HEK293 (cell line): Measurements from ENCODE around the gene RPS19BP1.

ENCODE experiments used
- KLF16 ChIP-seq: fragments of 450-650 bp; formaldehyde crosslinking; IDR thresholded peaks from 2 replicates; pipeline ENCODE4 v1.5.1; 2017; ENCODE audit warnings: missing biosample characterization, missing genetic modification characterization
- YY1 ChIP-seq: fragments of 450-650 bp; formaldehyde crosslinking; IDR thresholded peaks from 2 replicates; pipeline ENCODE4 v1.5.1; 2018; ENCODE audit warnings: missing biosample characterization, missing genetic modification characterization
- ZNF121 ChIP-seq: fragments of 450-650 bp; formaldehyde crosslinking; IDR thresholded peaks from 2 replicates; pipeline ENCODE4 v1.5.1; 2016; ENCODE audit warnings: missing biosample characterization, missing genetic modification characterization
- ZNF335 ChIP-seq: fragments of 450-650 bp; formaldehyde crosslinking; conservative IDR thresholded peaks from 2 replicates; pipeline ENCODE4 v1.5.1; 2016; ENCODE audit warnings: missing biosample characterization, missing genetic modification characterization
- ZNF37A ChIP-seq: fragments of 450-650 bp; IDR thresholded peaks from 2 replicates; pipeline ENCODE4 v1.5.1; 2018; ENCODE audit warnings: missing biosample characterization, missing genetic modification characterization
- ZNF521 ChIP-seq: fragments of 450-650 bp; formaldehyde crosslinking; IDR thresholded peaks from 2 replicates; pipeline ENCODE4 v1.5.1; 2017; ENCODE audit warnings: missing biosample characterization, mild to moderate bottlenecking, missing genetic modification characterization
- ZNF529 ChIP-seq: fragments of 450-650 bp; formaldehyde crosslinking; IDR thresholded peaks from 2 replicates; pipeline ENCODE4 v1.5.1; 2017; ENCODE audit warnings: missing genetic modification characterization, missing biosample characterization; ENCODE audit not compliant: insufficient replicate concordance
- ZNF549 ChIP-seq: fragments of 450-650 bp; IDR thresholded peaks from 2 replicates; pipeline ENCODE4 v1.5.1; 2018; ENCODE audit warnings: missing biosample characterization, missing genetic modification characterization, mild to moderate bottlenecking, inconsistent platforms, moderate library complexity
- ZNF658 ChIP-seq: fragments of 450-650 bp; formaldehyde crosslinking; IDR thresholded peaks from 2 replicates; pipeline ENCODE4; 2016; ENCODE audit warnings: missing biosample characterization, missing genetic modification characterization
- TF ChIP-seq, protein P1 (sequence below): fragments of 450-650 bp; formaldehyde crosslinking; IDR thresholded peaks from 2 replicates; pipeline ENCODE4 v1.5.1; 2016; ENCODE audit warnings: missing biosample characterization, missing genetic modification characterization
- TF ChIP-seq, protein P2 (sequence below): fragments of 450-650 bp; formaldehyde crosslinking; IDR thresholded peaks from 2 replicates; pipeline ENCODE4 v1.5.1; 2016; ENCODE audit warnings: missing biosample characterization, missing genetic modification characterization, borderline replicate concordance
- TF ChIP-seq, protein P3 (sequence below): fragments of 450-650 bp; formaldehyde crosslinking; IDR thresholded peaks from 2 replicates; pipeline ENCODE4 v1.5.1; 2017; ENCODE audit warnings: missing biosample characterization, missing genetic modification characterization
- TF ChIP-seq, protein P4 (sequence below): fragments of 450-650 bp; formaldehyde crosslinking; IDR thresholded peaks from 2 replicates; pipeline ENCODE4 v1.5.1; 2016; ENCODE audit warnings: missing biosample characterization, missing genetic modification characterization, low read depth
- TF ChIP-seq, protein P5 (sequence below): fragments of 450-650 bp; formaldehyde crosslinking; IDR thresholded peaks from 2 replicates; pipeline ENCODE4 v1.5.1; 2016; ENCODE audit warnings: missing biosample characterization, missing genetic modification characterization

DNA sequence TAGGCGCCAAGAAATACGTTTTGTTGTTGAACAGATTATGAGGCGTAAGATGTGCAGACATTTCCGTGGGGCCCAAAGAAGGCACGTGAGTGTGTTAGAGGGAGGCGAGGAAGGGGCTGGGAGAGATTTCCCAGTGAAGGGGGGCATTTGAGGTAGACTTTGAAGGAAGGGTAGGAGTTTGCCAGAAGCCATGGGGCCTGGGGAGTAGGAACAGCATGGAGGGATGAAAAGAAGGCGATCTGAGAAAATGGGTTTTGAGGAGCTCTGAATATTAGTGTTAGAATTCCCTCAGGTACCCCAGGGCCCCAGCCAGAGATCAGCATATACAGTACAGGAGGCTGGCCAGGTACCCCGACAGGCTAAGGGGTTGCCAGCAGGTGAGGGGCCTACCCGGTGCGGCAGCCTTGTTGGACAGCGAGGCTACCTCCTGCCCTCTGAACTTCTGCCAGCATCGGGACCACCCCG is 30.9 kb downstream of the RPS19BP1 start:
- TF ChIP-seq, protein P1, sequence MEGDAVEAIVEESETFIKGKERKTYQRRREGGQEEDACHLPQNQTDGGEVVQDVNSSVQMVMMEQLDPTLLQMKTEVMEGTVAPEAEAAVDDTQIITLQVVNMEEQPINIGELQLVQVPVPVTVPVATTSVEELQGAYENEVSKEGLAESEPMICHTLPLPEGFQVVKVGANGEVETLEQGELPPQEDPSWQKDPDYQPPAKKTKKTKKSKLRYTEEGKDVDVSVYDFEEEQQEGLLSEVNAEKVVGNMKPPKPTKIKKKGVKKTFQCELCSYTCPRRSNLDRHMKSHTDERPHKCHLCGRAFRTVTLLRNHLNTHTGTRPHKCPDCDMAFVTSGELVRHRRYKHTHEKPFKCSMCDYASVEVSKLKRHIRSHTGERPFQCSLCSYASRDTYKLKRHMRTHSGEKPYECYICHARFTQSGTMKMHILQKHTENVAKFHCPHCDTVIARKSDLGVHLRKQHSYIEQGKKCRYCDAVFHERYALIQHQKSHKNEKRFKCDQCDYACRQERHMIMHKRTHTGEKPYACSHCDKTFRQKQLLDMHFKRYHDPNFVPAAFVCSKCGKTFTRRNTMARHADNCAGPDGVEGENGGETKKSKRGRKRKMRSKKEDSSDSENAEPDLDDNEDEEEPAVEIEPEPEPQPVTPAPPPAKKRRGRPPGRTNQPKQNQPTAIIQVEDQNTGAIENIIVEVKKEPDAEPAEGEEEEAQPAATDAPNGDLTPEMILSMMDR, result no peak
- TF ChIP-seq YY1 (no peak), ZNF37A (tag by site-specific recombination) (no peak), ZNF335 (0 out of 2 replicates have a peak, but pooled peaks have one; percentile 48), KLF16 (tag by site-specific recombination) (no peak), ZNF549 (tag by site-specific recombination) (no peak), ZNF529 (no peak), ZNF121 (tag by site-specific recombination) (no peak), ZNF521 (tag by site-specific recombination) (no peak), ZNF658 (no peak)
- TF ChIP-seq, protein P2, sequence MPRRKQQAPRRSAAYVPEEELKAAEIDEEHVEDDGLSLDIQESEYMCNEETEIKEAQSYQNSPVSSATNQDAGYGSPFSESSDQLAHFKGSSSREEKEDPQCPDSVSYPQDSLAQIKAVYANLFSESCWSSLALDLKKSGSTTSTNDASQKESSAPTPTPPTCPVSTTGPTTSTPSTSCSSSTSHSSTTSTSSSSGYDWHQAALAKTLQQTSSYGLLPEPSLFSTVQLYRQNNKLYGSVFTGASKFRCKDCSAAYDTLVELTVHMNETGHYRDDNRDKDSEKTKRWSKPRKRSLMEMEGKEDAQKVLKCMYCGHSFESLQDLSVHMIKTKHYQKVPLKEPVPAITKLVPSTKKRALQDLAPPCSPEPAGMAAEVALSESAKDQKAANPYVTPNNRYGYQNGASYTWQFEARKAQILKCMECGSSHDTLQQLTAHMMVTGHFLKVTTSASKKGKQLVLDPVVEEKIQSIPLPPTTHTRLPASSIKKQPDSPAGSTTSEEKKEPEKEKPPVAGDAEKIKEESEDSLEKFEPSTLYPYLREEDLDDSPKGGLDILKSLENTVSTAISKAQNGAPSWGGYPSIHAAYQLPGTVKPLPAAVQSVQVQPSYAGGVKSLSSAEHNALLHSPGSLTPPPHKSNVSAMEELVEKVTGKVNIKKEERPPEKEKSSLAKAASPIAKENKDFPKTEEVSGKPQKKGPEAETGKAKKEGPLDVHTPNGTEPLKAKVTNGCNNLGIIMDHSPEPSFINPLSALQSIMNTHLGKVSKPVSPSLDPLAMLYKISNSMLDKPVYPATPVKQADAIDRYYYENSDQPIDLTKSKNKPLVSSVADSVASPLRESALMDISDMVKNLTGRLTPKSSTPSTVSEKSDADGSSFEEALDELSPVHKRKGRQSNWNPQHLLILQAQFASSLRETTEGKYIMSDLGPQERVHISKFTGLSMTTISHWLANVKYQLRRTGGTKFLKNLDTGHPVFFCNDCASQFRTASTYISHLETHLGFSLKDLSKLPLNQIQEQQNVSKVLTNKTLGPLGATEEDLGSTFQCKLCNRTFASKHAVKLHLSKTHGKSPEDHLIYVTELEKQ, result no peak
- TF ChIP-seq, protein P3, sequence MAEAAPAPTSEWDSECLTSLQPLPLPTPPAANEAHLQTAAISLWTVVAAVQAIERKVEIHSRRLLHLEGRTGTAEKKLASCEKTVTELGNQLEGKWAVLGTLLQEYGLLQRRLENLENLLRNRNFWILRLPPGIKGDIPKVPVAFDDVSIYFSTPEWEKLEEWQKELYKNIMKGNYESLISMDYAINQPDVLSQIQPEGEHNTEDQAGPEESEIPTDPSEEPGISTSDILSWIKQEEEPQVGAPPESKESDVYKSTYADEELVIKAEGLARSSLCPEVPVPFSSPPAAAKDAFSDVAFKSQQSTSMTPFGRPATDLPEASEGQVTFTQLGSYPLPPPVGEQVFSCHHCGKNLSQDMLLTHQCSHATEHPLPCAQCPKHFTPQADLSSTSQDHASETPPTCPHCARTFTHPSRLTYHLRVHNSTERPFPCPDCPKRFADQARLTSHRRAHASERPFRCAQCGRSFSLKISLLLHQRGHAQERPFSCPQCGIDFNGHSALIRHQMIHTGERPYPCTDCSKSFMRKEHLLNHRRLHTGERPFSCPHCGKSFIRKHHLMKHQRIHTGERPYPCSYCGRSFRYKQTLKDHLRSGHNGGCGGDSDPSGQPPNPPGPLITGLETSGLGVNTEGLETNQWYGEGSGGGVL (tag by site-specific recombination), result no peak
- TF ChIP-seq, protein P4, sequence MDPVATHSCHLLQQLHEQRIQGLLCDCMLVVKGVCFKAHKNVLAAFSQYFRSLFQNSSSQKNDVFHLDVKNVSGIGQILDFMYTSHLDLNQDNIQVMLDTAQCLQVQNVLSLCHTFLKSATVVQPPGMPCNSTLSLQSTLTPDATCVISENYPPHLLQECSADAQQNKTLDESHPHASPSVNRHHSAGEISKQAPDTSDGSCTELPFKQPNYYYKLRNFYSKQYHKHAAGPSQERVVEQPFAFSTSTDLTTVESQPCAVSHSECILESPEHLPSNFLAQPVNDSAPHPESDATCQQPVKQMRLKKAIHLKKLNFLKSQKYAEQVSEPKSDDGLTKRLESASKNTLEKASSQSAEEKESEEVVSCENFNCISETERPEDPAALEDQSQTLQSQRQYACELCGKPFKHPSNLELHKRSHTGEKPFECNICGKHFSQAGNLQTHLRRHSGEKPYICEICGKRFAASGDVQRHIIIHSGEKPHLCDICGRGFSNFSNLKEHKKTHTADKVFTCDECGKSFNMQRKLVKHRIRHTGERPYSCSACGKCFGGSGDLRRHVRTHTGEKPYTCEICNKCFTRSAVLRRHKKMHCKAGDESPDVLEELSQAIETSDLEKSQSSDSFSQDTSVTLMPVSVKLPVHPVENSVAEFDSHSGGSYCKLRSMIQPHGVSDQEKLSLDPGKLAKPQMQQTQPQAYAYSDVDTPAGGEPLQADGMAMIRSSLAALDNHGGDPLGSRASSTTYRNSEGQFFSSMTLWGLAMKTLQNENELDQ (tag by site-specific recombination), result no peak
- TF ChIP-seq, protein P5, sequence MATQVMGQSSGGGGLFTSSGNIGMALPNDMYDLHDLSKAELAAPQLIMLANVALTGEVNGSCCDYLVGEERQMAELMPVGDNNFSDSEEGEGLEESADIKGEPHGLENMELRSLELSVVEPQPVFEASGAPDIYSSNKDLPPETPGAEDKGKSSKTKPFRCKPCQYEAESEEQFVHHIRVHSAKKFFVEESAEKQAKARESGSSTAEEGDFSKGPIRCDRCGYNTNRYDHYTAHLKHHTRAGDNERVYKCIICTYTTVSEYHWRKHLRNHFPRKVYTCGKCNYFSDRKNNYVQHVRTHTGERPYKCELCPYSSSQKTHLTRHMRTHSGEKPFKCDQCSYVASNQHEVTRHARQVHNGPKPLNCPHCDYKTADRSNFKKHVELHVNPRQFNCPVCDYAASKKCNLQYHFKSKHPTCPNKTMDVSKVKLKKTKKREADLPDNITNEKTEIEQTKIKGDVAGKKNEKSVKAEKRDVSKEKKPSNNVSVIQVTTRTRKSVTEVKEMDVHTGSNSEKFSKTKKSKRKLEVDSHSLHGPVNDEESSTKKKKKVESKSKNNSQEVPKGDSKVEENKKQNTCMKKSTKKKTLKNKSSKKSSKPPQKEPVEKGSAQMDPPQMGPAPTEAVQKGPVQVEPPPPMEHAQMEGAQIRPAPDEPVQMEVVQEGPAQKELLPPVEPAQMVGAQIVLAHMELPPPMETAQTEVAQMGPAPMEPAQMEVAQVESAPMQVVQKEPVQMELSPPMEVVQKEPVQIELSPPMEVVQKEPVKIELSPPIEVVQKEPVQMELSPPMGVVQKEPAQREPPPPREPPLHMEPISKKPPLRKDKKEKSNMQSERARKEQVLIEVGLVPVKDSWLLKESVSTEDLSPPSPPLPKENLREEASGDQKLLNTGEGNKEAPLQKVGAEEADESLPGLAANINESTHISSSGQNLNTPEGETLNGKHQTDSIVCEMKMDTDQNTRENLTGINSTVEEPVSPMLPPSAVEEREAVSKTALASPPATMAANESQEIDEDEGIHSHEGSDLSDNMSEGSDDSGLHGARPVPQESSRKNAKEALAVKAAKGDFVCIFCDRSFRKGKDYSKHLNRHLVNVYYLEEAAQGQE (tag by site-specific recombination), result no peak
